GM19240 (cell line): ENCODE results near the gene MGAT1.

ENCODE experiments used
- DNase-seq: peaks from one replicate; pipeline ENCODE4 v3.0.0; 2011; ENCODE audit warnings: low spot score; ENCODE audit not compliant: insufficient read length

The MGAT1 gene

DNA sequence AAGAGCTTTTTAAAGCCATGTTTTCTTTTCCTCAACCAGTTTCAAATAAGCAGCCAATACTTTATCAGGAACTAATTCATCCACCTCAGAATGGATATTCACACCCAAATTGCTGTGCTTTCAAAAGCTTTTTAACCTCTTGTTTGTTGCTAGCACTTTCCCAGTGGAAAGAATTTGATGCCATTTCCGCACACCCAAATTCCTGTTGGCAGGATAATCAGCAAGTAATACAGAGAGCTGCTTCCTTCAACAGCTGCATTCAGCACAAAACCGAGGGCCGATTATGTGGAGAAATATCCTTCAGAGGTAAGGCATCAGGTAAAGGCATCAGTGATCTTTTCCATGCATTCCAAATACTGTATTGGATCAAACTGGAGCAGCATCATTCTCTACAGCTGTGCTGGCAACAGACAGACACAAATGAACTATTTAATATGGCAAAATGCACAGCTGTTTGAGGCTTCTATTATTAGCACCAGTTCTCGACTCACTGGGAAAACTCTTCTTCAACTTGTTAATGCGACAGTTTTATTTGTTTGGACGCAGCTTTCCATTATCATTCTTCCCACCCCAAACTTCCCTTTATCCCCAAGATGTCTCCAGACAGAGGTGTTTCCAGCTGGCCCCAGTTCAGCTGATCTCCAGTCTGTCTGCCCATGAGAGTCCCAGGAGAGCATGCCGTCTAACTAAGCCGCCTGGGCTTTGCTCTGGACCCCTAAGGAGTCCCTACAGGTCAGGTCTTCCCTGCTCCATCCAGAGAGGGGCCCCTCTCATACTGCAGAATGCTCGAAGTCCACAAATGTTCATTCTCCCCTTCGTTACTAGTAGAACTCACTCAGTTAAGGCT is 22.2 kb upstream of the MGAT1 start:
- no peak for DNase-seq

GRCh38 chr5:180823940-180824629 is 21.5 kb upstream of the MGAT1 start:
- DNase-seq = no peak

- no peak for DNase-seq
Observed at GRCh38 chr5:180823346-180823745, 20.7 kb upstream of the MGAT1 start.

- DNase-seq = no peak
Observed at GRCh38 chr5:180821538-180821937, 18.9 kb upstream of the MGAT1 start.

DNA sequence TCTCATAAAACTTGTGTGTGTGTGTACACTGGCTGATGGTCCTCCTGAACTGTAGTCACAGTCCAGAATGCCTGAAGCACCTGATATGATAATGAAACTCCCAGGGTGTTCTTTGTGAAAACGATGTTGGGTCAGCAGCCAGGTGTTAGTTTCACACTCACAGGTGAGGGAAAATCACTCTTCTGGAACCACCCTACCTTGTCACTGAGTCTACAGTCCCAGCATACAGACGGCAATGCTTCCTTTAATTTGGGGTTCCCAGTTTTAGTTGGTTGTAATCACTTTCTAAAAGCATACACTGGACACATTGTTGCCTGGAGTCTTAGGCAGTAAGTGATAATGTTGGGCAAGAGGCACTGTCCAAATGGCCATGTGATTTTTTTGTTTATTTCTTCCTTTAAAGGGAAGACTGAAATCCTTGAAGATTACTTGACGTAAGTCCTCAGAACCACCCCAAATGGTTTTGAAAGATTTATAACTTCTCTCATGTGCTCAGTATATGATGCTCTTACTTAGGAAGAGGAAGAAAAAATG is 18.2 kb upstream of the MGAT1 start:
- DNase-seq = no peak

- no peak for DNase-seq
Observed at GRCh38 chr5:180818677-180819341, 16.2 kb upstream of the MGAT1 start.

DNA sequence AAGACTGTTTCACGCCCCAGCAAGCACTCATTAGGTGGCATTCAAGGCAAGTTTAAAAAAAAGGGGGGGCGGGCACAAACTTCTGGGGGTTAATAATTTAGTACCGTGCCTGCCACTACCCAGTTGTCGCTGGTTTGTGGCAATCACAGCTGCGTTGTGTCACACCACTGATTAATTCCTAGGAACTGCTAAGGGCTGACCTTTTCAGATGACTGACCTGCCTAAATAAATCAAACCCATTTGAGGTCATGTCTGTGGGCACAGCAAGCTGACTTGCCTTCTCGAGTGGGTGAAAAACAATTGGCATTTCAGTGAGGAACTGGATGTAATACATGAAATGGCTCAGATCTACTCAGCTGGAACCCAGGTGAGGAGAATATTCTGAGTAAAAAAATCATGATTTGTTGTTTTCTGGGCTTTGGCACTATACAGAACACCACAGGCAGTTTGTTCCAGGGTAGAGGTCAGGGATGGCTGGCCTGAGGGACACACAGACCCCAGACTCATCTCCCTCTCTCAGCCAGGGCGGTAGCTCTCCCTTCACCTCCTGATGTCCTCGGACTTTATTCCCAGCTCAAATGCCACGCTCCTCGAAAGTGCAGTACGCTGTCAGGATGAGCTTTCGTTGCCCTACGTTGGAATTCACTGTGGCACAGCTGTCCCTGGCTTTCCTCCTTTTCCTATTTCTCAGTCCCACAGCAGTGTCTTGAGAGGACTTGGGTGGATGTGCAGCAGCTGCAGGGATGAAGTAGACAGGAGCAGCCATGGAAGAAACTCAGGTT is 15.5 kb upstream of the MGAT1 start:
- DNase-seq = no peak

- no peak for DNase-seq
Observed at GRCh38 chr5:180816608-180817534, 14.3 kb upstream of the MGAT1 start.

DNA sequence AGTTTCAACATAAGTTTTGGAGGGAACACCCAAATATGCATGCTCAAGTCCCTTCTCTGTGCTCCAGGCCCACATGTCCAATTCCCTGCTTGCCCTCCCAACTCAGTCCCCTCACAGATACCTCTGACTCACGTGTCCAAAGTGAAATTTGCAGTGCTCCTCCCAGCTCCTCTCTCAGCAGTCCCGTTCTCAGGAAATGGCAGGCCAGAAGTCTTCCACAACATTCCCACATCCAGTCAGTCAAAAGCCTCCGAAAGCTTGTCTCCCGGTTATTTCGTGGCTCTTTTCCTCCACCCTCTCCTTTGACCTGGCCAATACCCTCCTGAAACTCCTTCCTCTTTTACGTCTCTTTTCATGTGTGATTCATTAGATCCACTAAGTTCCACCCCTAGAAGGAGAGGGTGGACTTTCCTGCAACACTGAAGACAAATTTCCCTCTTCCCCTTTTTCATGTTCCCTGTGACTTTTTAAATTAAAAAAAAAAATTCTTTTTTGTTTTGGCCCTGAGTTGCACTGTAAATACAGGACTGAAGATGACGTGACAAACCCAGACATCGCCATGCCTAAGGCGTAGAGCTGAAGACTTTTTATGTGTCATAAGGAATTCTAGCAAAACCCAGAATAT is 12.8 kb upstream of the MGAT1 start:
- no peak for DNase-seq

GRCh38 chr5:180813420-180813819 is 10.8 kb upstream of the MGAT1 start:
- no peak for DNase-seq

GRCh38 chr5:180811623-180812124 is 9.1 kb upstream of the MGAT1 start:
- DNase-seq = no peak

GRCh38 chr5:180810959-180811622 is 8.5 kb upstream of the MGAT1 start:
- DNase-seq = no peak

DNA sequence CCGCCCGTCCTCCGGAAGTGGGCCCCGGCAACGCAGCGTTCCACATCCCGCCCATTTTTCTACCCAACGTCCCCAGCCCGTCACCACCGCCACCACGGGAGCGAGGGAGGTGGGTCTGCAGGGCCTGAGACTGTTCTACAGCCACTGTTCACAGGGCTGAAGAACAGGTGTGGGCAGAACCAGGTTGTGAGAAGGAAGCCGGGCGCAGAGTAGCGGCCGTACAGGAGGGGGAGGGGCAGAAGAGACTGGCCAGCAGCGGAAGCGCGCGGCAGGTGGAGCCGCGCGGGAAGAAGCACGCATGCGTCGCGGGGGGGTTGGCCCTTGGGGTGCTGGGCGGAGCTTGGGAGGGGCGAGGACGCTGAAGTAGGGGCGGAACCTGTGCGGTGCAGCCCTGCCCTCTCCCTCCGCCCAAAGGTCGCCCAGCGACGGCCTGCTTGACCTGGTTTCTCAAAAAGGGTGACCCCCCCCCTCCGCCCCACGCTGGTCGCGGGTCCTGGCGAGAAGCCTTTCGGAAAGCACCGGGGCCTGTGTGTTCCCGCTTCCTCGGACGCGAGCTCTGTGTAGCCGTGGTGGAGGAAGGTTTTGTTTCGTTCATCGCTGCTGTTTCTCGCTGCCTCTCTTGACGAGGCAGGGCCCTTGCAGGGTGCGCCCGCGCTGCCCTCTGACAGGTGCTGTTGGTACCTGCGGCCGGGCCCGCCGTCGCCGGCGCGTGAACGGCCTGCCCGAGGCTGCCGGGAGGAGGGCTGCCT is 7.8 kb upstream of the MGAT1 start:
- DNase-seq = no peak

DNA sequence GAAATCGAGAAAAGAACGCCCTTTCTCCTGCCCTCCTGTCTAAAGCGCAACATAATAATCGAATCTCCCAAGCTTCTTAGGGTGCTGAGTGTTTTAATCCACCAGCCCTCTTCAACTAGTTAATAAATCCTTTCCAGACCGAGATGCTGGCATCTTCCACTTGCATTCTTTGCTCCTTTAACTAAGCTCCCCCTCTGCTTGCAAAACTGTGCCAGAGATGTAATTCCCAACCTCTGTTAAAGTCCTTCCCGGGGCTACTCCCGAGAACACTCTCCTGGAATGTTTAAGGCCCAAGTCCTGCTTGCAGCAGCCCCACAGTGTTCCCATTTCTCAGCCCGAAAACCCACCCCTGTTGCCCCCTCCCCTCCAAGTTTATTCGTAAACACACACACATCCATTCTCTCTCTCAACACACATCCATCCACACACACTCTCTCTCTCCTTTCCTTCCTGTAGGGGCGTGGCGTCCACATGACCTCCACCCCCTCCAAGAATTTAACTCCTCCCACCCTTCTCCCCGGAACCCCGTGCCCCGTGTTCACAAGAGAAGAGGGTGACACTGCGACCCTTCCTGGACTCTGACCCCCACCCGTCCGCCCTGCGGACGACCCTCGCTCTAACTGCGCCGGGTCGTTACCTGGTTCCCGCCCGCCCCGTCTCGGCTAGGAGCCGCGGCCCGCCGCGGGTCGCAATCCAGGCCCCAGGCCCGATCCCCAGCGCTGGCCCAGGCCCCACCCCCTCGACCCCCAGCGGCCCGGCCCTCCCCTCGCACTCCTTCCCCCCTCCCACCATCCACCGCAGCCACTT is 7.0 kb upstream of the MGAT1 start:
- DNase-seq = no peak

DNA sequence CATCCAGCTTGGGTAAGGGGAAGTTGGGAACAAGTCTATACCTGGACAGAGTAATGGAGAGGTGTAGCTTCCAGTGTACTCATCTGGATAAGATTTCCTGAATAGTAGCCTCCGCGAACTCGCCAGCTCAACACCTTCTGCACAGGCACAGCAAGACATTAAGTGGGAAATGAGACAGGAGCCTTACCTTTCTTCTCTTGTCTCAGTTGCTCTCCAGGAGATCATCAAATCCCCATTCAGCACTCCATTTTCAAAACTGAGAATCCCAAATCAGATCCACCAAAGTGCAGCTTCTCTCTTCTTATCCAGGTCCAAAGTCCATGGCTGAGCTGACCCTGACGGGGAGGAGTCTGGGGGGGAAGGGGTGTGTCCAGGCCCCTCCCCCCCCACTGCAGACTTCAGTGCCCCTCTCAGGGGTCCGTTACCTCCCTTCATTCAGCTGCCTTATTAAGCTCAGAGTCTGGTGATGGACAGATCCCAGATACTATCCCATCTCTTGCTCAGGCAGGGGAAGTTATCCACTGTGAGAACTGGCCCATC is 5.9 kb upstream of the MGAT1 start:
- DNase-seq = no peak

DNA sequence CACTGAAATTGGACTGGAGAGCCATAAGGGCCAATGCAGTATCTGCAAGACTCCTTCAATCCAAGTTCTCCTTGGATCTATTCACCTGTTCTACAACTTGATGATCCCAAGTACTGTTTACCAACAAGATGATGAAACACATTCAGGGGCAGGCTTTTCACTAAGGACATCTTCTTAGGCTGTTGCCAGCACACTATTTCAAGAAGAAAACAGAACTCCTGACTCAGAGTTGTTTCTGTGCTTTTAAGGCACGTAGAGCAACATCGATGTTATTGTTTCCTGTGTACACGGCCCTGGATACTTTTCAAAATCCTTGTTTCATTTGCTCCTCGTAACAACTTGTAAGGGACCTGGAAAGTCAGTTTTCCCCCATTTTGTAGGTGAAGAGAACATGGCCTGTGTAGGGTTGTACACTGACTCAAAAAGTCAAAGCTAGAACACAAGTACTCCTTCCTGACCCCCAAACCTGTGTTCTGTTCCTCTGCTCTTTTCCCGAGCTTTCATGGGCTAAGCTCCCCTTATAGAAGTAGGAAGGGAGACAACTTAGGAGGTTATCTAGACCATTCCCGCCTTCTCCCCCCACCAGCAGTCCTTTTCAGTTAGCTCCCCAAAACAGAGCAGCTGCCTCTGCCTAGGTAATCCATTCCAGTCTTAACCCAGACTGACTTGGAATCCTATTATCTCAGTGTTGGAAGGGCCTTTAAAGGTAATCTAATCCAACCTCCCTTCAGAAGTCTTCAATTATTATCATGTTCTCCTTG is 5.2 kb upstream of the MGAT1 start:
- no peak for DNase-seq
